H9 (cell line): ENCODE data around the gene BRK1. TPM values are rescaled to one million over a fixed set of nuclear protein-coding genes. Genes with fewer than 3 reads are reported as not detected.
"Not testable (repeated sequence)": the region's sequence is repeated elsewhere in the genome, so short reads cannot be mapped to it uniquely, and the experiment has no call there.

Experiments used
- DNase-seq: peaks from one replicate; pipeline ENCODE4 v3.0.0-alpha.2; 2017
- H2AFZ ChIP-seq: one replicate; pipeline ENCODE4 v1.6.1; 2013; ENCODE audit warnings: mild to moderate bottlenecking, low read length, control low read depth, moderate library complexity
- H2AK5ac ChIP-seq: 2 replicates; pipeline ENCODE4 v1.6.1; 2013; ENCODE audit warnings: low read length, control low read depth, mixed read lengths; ENCODE audit not compliant: insufficient read length
- H2BK120ac ChIP-seq: one replicate; pipeline ENCODE4 v1.6.1; 2013; ENCODE audit warnings: low read depth, mild to moderate bottlenecking, low read length, control low read depth, inconsistent platforms; ENCODE audit not compliant: poor library complexity, severe bottlenecking
- H2BK12ac ChIP-seq: 2 replicates; pipeline ENCODE4 v1.6.1; 2013; ENCODE audit warnings: low read length, control low read depth, mixed read lengths, low read depth; ENCODE audit not compliant: insufficient read length
- H2BK15ac ChIP-seq: 2 replicates; pipeline ENCODE4 v1.6.1; 2013; ENCODE audit warnings: low read depth, low read length, control low read depth
- H2BK20ac ChIP-seq: one replicate; pipeline ENCODE4 v1.6.1; 2013; ENCODE audit warnings: low read depth, mild to moderate bottlenecking, low read length, control low read depth, inconsistent platforms; ENCODE audit not compliant: poor library complexity, severe bottlenecking
- H2BK5ac ChIP-seq: 2 replicates; pipeline ENCODE4 v1.6.1; 2013; ENCODE audit warnings: low read length, control low read depth, mixed read lengths; ENCODE audit not compliant: insufficient read length
- H3K14ac ChIP-seq: 2 replicates; pipeline ENCODE4 v1.6.1; 2013; ENCODE audit warnings: low read length, control low read depth; ENCODE audit not compliant: insufficient read depth
- H3K18ac ChIP-seq: 2 replicates; pipeline ENCODE4 v1.6.1; 2013; ENCODE audit warnings: low read depth, mild to moderate bottlenecking, mixed read lengths, low read length, control low read depth; ENCODE audit not compliant: insufficient read length
- H3K23ac ChIP-seq: 2 replicates; pipeline ENCODE4 v1.6.1; 2013; ENCODE audit warnings: low read length, control low read depth, mixed read lengths, low read depth; ENCODE audit not compliant: insufficient read length
- H3K23me2 ChIP-seq: 2 replicates; pipeline ENCODE4 v1.6.1; 2013; ENCODE audit warnings: low read depth, mild to moderate bottlenecking, mixed read lengths, low read length, control low read depth; ENCODE audit not compliant: insufficient read length, poor library complexity, severe bottlenecking
- H3K27ac ChIP-seq: 2 replicates; pipeline ENCODE4 v1.5.1; 2013; ENCODE audit warnings: low read length, control low read depth, mixed read lengths, low read depth; ENCODE audit not compliant: insufficient read length
- H3K27me3 ChIP-seq: 2 replicates; pipeline ENCODE4 v1.6.1; 2013; ENCODE audit warnings: low read length, control low read depth, inconsistent platforms; ENCODE audit not compliant: insufficient read depth
- H3K4ac ChIP-seq: 2 replicates; pipeline ENCODE4 v1.6.1; 2013; ENCODE audit warnings: low read depth, mild to moderate bottlenecking, control low read depth, inconsistent platforms, low read length, moderate library complexity
- H3K4me1 ChIP-seq: 2 replicates; pipeline ENCODE4 v1.6.1; 2013; ENCODE audit warnings: low read length, control low read depth, inconsistent platforms; ENCODE audit not compliant: insufficient read depth
- H3K4me2 ChIP-seq: 2 replicates; pipeline ENCODE4 v1.6.1; 2013; ENCODE audit warnings: low read length, control low read depth, mixed read lengths; ENCODE audit not compliant: insufficient read length, insufficient read depth
- H3K56ac ChIP-seq: 2 replicates; pipeline ENCODE4 v1.6.1; 2013; ENCODE audit warnings: low read depth, mild to moderate bottlenecking, mixed read lengths, low read length, control low read depth; ENCODE audit not compliant: insufficient read length
- H3K79me1 ChIP-seq: 2 replicates; pipeline ENCODE4 v1.6.1; 2013; ENCODE audit warnings: low read depth, mild to moderate bottlenecking, moderate library complexity, low read length, control low read depth, inconsistent platforms; ENCODE audit not compliant: insufficient read depth, poor library complexity, severe bottlenecking
- H3K79me2 ChIP-seq: 2 replicates; pipeline ENCODE4 v1.6.1; 2013; ENCODE audit warnings: low read length, control low read depth, inconsistent platforms; ENCODE audit not compliant: insufficient read depth
- H3K9ac ChIP-seq: 2 replicates; pipeline ENCODE4 v1.6.1; 2013; ENCODE audit warnings: low read length, control low read depth, mixed read lengths; ENCODE audit not compliant: insufficient read length; ENCODE audit errors: extremely low read depth
- H3K9me3 ChIP-seq: one replicate; pipeline ENCODE4 v1.6.1; 2013; ENCODE audit warnings: low read depth, low read length, inconsistent platforms; ENCODE audit not compliant: control insufficient read depth
- H3T11ph ChIP-seq: one replicate; pipeline ENCODE4 v1.6.1; 2013; ENCODE audit warnings: mild to moderate bottlenecking, low read length, control low read depth, inconsistent platforms
- H4K20me1 ChIP-seq: one replicate; pipeline ENCODE4 v1.6.1; 2013; ENCODE audit not compliant: control insufficient read depth, insufficient read length, insufficient read depth
- H4K5ac ChIP-seq: 2 replicates; pipeline ENCODE4 v1.6.1; 2013; ENCODE audit warnings: low read depth, mild to moderate bottlenecking, mixed read lengths, low read length, control low read depth; ENCODE audit not compliant: insufficient read length
- H4K8ac ChIP-seq: replicated peaks from 2 replicates; pipeline ENCODE4 v1.6.1; 2013; ENCODE audit warnings: low read length, control low read depth, mixed read lengths, low read depth; ENCODE audit not compliant: insufficient read length
- H4K91ac ChIP-seq: 2 replicates; pipeline ENCODE4 v1.6.1; 2013; ENCODE audit warnings: low read depth, mild to moderate bottlenecking, moderate library complexity, mixed read lengths, low read length, control low read depth; ENCODE audit not compliant: insufficient read length
- H3K27ac Mint-ChIP-seq, 3 experiments: 2 replicates in 2 of 3; 3 replicates in 1 of 3; pipeline ENCODE4 v1.8.0; 2020 to 2021; ENCODE audit warnings: mixed read lengths in 3 of 3, mild to moderate bottlenecking in 1 of 3, moderate library complexity in 1 of 3
- H3K27me3 Mint-ChIP-seq: 2 replicates; pipeline ENCODE4 v1.8.0; 2021; ENCODE audit warnings: low read depth, mild to moderate bottlenecking, moderate library complexity, mixed read lengths
- H3K36me3 Mint-ChIP-seq, 3 experiments: 2 replicates in 2 of 3; 3 replicates in 1 of 3; pipeline ENCODE4 v1.8.0; 2020 to 2021; ENCODE audit warnings: low read depth in 3 of 3, mixed read lengths in 3 of 3; ENCODE audit not compliant: insufficient read depth in 1 of 3
- H3K4me1 Mint-ChIP-seq, 2 experiments: 2 replicates each; pipeline ENCODE4 v1.8.0; 2020; ENCODE audit warnings: mixed read lengths in 2 of 2
- H3K4me3 Mint-ChIP-seq, 2 experiments: 2 replicates in 1 of 2; 3 replicates in 1 of 2; pipeline ENCODE4 v1.8.0; 2020 to 2021; ENCODE audit warnings: mild to moderate bottlenecking in 2 of 2, mixed read lengths in 2 of 2, moderate library complexity in 1 of 2
- H3K9me3 Mint-ChIP-seq, 2 experiments: 2 replicates in 1 of 2; 3 replicates in 1 of 2; pipeline ENCODE4 v1.8.0; 2020; ENCODE audit warnings: mild to moderate bottlenecking in 2 of 2, mixed read lengths in 2 of 2, moderate library complexity in 1 of 2
- WGBS: extraction: QIAGEN DNeasy Blood & Tissue Kit; methylation state at CpG from one replicate; pipeline ENCODE4 v1.1.7; 2013; ENCODE audit warnings: missing lambda C conversion rate, low lambda C conversion rate, mixed read lengths; ENCODE audit not compliant: insufficient read length; ENCODE audit errors: extremely low coverage; 5-methylcytosine and 5-hydroxymethylcytosine counted together
- total RNA-seq: library from RNA; stranded (reverse); gene quantifications from 2 replicates; pipeline ENCODE4 v1.2.1, GENCODE V29; 2021
- TF ChIP-seq, protein P1 (sequence below): fragments of 200-600 bp; sonication (generic); conservative IDR thresholded peaks from 3 replicates; pipeline ENCODE4 v1.8.0; 2021; ENCODE audit warnings: antibody characterized with exemption, mild to moderate bottlenecking

The BRK1 gene
- total RNA-seq, 1 experiment from 2014 or later: 121 TPM

DNA sequence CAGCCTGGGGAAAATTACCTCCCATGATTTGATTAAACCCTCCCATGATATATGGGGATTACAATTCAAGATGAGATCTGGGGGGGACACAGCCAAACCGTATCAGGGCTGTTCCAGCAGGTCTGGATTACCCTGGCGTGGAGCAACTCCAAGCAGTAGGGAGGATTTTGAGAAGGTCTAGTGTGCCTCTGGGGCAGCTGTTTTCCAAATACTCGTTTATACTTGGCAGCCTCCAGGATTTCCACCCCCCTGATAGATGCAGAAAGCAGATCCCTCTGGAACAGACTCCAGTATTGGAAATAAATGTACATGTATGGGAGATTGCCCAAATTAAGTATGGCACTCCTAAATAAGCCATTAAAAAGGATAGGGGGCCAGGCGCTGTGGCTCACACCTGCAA, 41.6 kb downstream of the BRK1 start:
- Histone ChIP-seq H4K20me1 (no peaks in the 10 kb centered on the region), H2BK120ac (no peak overlapping the region), H3K23ac (no peak overlapping the region), H3K4me2 (no peak overlapping the region), H2AK5ac (no peak overlapping the region), H3K18ac (no peak overlapping the region), H3K9me3 (no peaks in the 10 kb centered on the region), H3K79me1 (no peaks in the 10 kb centered on the region), H3T11ph (no peak overlapping the region), H2AFZ (no peak overlapping the region), H3K9ac (no peak overlapping the region), H3K27me3 (no peaks in the 10 kb centered on the region), H2BK20ac (no peak overlapping the region), H2BK15ac (no peak overlapping the region), H3K56ac (no peak overlapping the region), H2BK12ac (no peak overlapping the region), H2BK5ac (no peak overlapping the region), H3K27ac (no peak overlapping the region), H4K8ac (no peak overlapping the region), H3K4ac (no peak overlapping the region), H3K79me2 (no peaks in the 10 kb centered on the region), H3K23me2 (no peaks in the 10 kb centered on the region), H4K5ac (no peak overlapping the region), H3K4me1 (no peaks in the 10 kb centered on the region), H3K14ac (no peak overlapping the region), H4K91ac (no peak overlapping the region)
- Mint-ChIP-seq H3K27me3 (no peaks in the 10 kb centered on the region; the same call in 1 of the 2 replicates), H3K27ac (no peak overlapping the region), H3K4me1 (peaks cover 4 to 5% of the 10 kb centered on the region in 2 experiments; a peak in 2 of 4 replicates), H3K4me3 (no peak overlapping the region), H3K36me3 (peaks cover 3 to 23% (median 10%) of the 10 kb centered on the region in 3 experiments; a peak in 5 of 7 replicates), H3K9me3 (no peaks in the 10 kb centered on the region)
- no peak for DNase-seq
- no CpG with 5 or more reads among the region's 4 CpGs for WGBS
- TF ChIP-seq, protein P1, sequence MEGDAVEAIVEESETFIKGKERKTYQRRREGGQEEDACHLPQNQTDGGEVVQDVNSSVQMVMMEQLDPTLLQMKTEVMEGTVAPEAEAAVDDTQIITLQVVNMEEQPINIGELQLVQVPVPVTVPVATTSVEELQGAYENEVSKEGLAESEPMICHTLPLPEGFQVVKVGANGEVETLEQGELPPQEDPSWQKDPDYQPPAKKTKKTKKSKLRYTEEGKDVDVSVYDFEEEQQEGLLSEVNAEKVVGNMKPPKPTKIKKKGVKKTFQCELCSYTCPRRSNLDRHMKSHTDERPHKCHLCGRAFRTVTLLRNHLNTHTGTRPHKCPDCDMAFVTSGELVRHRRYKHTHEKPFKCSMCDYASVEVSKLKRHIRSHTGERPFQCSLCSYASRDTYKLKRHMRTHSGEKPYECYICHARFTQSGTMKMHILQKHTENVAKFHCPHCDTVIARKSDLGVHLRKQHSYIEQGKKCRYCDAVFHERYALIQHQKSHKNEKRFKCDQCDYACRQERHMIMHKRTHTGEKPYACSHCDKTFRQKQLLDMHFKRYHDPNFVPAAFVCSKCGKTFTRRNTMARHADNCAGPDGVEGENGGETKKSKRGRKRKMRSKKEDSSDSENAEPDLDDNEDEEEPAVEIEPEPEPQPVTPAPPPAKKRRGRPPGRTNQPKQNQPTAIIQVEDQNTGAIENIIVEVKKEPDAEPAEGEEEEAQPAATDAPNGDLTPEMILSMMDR: no peak

DNA sequence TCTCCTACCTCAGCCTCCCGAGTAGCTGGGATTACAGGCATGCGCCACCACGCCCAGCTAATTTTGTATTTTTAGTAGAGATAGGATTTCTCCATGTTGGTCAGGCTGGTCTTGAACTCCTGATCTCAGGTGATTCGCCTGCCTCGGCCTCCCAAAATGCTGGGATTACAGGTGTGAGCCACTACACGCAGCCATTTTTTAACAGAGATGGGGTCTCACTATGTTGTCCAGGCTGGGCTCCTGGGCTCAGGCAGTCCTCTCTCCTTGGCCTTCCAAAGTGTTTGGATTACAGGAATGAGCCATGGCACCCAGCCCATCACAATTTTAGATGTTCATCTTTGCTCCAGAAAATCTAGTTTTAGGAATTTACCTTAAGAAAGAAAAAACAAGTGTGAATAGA, 43.1 kb downstream of the BRK1 start:
- H2AFZ ChIP-seq, H2BK5ac ChIP-seq, H3K79me1 ChIP-seq, H2AK5ac ChIP-seq, H3K4me2 ChIP-seq, H3K4me1 Mint-ChIP-seq, H3K18ac ChIP-seq, H3K14ac ChIP-seq, H3T11ph ChIP-seq, DNase-seq, H3K27me3 ChIP-seq, H2BK120ac ChIP-seq, H3K79me2 ChIP-seq, H2BK20ac ChIP-seq, H2BK15ac ChIP-seq, H4K91ac ChIP-seq, H3K4me3 Mint-ChIP-seq, H3K27ac ChIP-seq, H3K27ac Mint-ChIP-seq, H4K8ac ChIP-seq, H3K9ac ChIP-seq, H3K9me3 Mint-ChIP-seq, H3K27me3 Mint-ChIP-seq, H3K23ac ChIP-seq, H3K56ac ChIP-seq, H4K5ac ChIP-seq, H4K20me1 ChIP-seq, H3K4ac ChIP-seq, H3K4me1 ChIP-seq, H3K36me3 Mint-ChIP-seq, H3K9me3 ChIP-seq, H3K23me2 ChIP-seq, H2BK12ac ChIP-seq: not testable (repeated sequence)
- WGBS: no CpG with 5 or more reads among the region's 6 CpGs
